ENCODE results near the gene PCDHGC4.

Gene PCDHGC4

GRCh38 chr5:141532726-141533125, 47.9 kb downstream of the PCDHGC4 start:
- no peak for DNase-seq

DNA sequence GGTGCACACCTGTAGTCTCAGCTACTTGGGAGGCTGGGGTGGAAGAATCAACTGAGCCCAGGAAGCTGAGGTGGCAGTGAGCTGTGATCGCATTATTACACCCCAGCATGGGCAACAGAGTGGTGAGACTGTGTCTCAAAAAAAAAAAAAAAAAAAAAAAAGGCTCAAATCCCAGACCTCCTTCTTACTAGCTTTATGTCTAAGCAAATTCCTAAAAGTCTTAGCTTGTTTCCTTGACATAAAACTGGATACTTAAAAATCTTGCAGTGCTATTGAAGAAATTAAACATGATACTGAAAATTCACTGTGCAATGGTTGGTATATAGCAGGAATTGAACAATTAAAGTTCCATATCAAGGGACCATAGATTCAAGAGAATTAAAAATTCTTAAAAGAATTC, 49.1 kb downstream of the PCDHGC4 start:
- DNase-seq = no peak

DNA sequence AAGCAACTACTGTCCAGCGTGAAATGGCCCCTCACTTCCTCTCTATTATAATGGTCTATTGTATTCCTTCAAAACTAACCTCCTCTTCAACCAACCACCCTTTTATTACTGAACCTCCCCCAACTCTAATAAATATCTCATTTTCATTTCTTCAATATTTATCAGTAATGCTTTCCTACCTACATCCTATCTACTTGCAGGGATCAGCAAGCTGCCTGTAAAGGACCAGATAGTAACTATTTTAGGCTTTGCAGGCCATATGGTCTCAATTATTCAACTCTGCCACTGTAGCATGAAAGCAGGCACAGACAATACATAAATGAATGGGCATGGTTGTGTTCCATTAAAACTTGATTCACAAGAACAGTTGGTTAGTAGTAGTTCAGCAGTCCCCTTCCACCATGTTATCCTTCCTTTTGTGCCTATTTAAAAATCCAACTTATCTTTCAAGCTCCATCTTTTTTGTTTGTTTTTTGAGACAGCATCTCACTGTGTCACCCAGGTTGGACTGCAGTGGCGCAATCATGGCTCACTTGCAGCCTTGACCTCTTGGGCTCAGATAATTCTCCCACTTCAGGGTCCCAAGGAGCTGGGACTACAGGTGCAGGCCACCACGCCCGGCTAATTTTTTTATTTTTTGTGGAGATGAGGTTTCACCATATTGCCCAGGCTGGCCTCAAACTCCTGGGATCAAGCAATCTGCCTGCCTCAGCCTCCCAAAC, 49.8 kb downstream of the PCDHGC4 start:
- no peak for DNase-seq

Measured in SIG-M5 (cell line).